HG02623 (cell line): ENCODE data around the gene ICOSLG.
"Not testable (repeated sequence)": the region's sequence is repeated elsewhere in the genome, so short reads cannot be mapped to it uniquely, and the experiment has no call there.

Source experiments
- ATAC-seq: cut with Tn5 transposase; IDR thresholded peaks from one replicate; pipeline ENCODE4 v1.9.1; 2021; ENCODE audit warnings: moderate library complexity; ENCODE audit not compliant: unreplicated experiment

Gene ICOSLG

GRCh38 chr21:44227614-44228013, 13.1 kb downstream of the ICOSLG start:
- not testable (repeated sequence) for ATAC-seq

GRCh38 chr21:44225605-44226004, 15.1 kb downstream of the ICOSLG start:
- not testable (repeated sequence) for ATAC-seq

GRCh38 chr21:44223334-44223733, 17.4 kb downstream of the ICOSLG start:
- not testable (repeated sequence) for ATAC-seq

GRCh38 chr21:44220674-44221073, 20.1 kb downstream of the ICOSLG start:
- ATAC-seq = not testable (repeated sequence)

- not testable (repeated sequence) for ATAC-seq
Measured at GRCh38 chr21:44218461-44218860, 22.3 kb downstream of the ICOSLG start.

- ATAC-seq = not testable (repeated sequence)
Measured at GRCh38 chr21:44211978-44212377, 28.8 kb downstream of the ICOSLG start.

GRCh38 chr21:44211574-44211973, 29.2 kb downstream of the ICOSLG start:
- ATAC-seq = not testable (repeated sequence)

- not testable (repeated sequence) for ATAC-seq
Measured at GRCh38 chr21:44207860-44208646, 32.7 kb downstream of the ICOSLG start.

GRCh38 chr21:44206698-44207676, 33.8 kb downstream of the ICOSLG start:
- peak; percentile 61 for ATAC-seq

- not testable (repeated sequence) for ATAC-seq
Measured at GRCh38 chr21:44206187-44206586, 34.6 kb downstream of the ICOSLG start.

GRCh38 chr21:44202590-44203299, 38.0 kb downstream of the ICOSLG start:
- ATAC-seq = not testable (repeated sequence)

- ATAC-seq = not testable (repeated sequence)
Measured at GRCh38 chr21:44199997-44200396, 40.7 kb downstream of the ICOSLG start.

GRCh38 chr21:44199448-44199847, 41.3 kb downstream of the ICOSLG start:
- no peak for ATAC-seq

- ATAC-seq = not testable (repeated sequence)
Measured at GRCh38 chr21:44197156-44197516, 43.6 kb downstream of the ICOSLG start.

GRCh38 chr21:44196212-44197155, 44.3 kb downstream of the ICOSLG start:
- ATAC-seq = not testable (repeated sequence)

GRCh38 chr21:44194888-44195287, 45.9 kb downstream of the ICOSLG start:
- not testable (repeated sequence) for ATAC-seq

GRCh38 chr21:44194451-44194850, 46.3 kb downstream of the ICOSLG start:
- ATAC-seq = not testable (repeated sequence)

- not testable (repeated sequence) for ATAC-seq
Measured at GRCh38 chr21:44193108-44193507, 47.6 kb downstream of the ICOSLG start.

- ATAC-seq = not testable (repeated sequence)
Measured at GRCh38 chr21:44190349-44191271, 50.1 kb downstream of the ICOSLG start.
